Measurements from ENCODE around the gene TNIP2.
A peak's percentile ranks its signal among the peaks of the same experiment; 100 is the strongest.
"Not testable (repeated sequence)": the region's sequence is repeated elsewhere in the genome, so short reads cannot be mapped to it uniquely, and the experiment has no call there.

Gene TNIP2

DNA sequence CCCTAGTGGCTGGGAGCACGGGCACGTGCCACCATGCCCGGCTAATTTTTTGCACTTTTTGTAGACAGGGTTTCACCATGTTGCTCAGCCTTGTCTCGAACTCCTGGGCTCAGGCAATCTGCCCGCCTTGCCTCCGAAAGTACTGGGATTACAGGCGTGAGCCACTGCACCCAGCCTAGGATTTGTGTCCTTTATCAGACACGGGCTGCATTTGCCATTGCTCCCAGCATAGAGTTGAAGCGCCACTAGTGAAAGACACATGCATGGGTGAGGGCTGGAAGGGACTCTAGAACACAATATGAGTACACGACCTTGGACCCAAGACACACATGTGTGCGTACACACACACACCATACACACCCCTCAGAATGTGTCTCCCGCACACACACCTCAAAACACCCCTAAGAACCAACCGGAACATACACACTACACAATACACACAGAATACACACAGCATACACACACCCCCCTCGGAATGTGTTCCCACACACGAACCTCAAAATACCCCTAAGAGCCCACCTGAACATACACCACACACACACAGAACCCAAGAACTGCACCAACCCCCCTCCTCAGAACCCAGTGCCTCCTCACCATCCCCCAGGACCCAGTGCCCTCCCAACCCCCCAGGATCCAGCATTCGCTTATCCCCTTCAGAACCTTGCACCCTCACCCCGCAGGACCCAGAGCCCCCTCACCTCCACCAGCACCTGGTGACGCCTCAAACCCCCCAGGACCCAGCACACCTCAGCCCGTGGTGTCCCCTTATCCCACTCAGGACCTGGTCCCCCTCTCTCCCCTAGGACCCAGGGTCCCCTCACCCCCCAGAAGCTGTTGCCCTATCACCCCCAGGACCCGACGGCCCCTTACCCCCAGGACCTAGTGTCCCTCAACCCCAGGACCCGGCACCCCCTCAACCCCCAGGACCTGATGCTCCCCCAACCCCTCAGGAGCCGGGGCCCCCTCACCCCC lies 1.0 kb downstream of the TNIP2 start:
- no peak for DNase-seq
- intact Hi-C loops (cut with DNase I): no loop called here

GRCh38 chr4:2753436-2753835 lies 2.7 kb downstream of the TNIP2 start:
- no peak for DNase-seq
- intact Hi-C loops (cut with DNase I): no loop called here

DNA sequence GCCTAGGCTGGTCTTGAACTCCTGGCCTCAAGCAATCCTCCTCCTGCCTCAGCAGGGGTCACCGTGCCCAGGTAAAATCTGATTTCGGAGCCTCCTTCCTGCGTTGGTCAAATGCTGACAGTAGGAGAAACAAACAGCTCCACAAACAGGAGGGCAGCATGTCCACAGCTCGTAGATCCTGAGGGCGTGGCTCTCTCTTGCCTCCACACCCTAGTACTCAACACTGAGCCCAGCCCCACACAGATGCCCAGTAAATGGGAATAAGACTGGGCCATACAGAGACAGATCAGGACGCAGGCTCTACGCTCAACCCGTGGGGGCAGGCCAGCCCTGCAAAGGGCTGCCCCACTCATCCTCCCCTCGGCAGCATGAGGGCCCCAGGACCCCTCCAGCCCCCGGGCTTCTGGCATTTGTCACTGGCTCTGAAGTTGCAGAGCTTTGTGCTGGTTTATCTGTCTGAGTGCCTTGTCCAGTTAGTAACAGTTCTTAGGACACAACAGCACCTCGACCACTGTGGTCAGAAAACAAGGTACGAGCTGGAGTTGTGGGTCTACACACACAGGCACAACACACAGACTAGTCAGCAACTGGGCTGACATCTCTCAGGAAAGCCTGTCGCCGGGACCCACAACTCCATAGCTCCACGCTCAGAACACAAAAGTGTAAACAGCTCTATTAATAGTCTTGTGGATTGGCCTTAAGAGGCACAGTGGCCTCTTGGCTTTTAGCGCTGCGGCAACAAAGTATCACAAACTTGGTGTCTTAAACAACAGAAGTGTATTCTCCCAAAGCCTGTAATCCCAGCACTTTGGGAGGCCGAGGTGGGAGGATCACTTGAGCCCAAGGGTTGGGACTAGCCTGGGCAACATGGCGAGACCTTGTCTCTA lies 5.2 kb downstream of the TNIP2 start:
- no peak for DNase-seq
- intact Hi-C loops (cut with DNase I): no loop called here

- intact Hi-C loops (cut with DNase I): no loop called here
- no peak for DNase-seq
Measured at GRCh38 chr4:2746891-2747695, 9.0 kb downstream of the TNIP2 start.

DNA sequence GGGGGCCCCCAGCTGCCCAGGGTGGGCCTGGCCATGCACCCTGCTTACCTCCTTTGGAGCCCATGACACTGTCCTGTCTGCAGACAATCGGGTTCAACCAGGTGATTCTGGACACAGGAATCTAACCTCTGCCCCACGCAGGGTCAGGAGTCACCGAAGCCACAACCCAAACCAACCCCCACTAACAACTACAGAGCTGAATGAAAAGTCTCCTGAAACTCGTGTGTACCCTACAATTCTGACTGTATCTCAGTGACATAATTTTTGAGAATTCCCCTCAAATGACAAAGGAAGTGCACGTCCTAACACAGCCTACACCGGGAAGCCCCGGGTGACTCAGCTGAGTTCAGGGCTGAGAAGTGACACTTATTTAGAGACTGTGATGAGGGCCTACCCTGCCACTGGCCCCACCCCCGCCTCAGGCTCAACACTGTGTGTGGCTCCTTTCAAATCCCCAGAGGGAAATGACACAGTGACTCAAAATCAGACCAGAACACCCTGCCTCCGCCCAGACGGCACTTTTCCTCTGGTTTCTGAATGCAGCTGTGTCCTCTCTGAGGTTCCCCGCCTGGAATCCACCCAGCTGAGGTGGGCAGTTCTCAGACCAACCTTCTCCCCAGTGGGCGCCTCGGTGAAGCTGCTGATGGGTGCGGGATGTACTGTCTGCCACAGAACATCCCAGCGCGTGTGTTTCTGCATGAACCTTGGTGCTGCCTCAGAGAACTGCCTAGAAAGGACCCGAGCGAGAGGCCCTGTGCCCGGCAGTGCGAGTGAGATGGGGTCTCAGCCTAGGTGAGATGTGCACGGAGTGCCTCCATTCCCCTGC lies 9.9 kb downstream of the TNIP2 start:
- DNase-seq: peak in 2 of 42 donors; percentile 19 to 51
- intact Hi-C loops (cut with DNase I): no loop called here

GRCh38 chr4:2745516-2745915 lies 10.6 kb downstream of the TNIP2 start:
- DNase-seq: no peak

GRCh38 chr4:2744576-2745270 lies 11.4 kb downstream of the TNIP2 start:
- intact Hi-C loops (cut with DNase I): no loop called here

More at GRCh38 chr4:2745516-2745915, 10.6 kb downstream of the TNIP2 start:
- intact Hi-C loops (cut with DNase I): no loop called here

GRCh38 chr4:2743518-2744445 lies 12.4 kb downstream of the TNIP2 start:
- DNase-seq: peak in 1 of 42 donors; percentile 30
- intact Hi-C loops (cut with DNase I): no loop called here

More at GRCh38 chr4:2744576-2745270, 11.4 kb downstream of the TNIP2 start:
- no peak for DNase-seq

GRCh38 chr4:2742823-2743517 lies 13.2 kb downstream of the TNIP2 start:
- peak in 1 of 42 donors; percentile 30 for DNase-seq
- intact Hi-C loops (cut with DNase I): no loop called here

GRCh38 chr4:2742081-2742822 lies 13.9 kb downstream of the TNIP2 start:
- peak in 1 of 42 donors; percentile 14 for DNase-seq
- intact Hi-C loops (cut with DNase I): no loop called here

DNA sequence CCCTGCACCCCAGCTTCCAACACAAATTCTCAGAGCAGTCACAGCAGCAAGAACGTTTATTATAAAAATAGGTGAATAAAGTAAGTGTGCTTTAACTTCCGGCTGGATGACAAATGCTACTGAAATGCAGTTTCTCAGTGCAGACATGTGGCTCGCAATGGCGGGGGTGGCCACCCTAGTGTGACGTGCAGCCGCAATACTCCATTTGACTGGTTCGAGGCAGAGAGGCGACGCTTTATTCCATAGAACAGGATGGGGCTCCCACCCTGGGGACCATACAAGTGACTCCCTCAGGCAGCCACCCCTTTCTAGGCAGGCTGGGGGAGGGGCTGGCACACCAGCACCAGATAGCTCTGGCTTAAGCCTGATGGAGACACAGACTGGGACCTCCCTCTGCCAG lies 14.5 kb downstream of the TNIP2 start:
- DNase-seq: peak in 39 of 42 donors; percentile 17 to 84 (median 58)
- intact Hi-C loops (cut with DNase I): no loop called here

GRCh38 chr4:2738296-2738695 lies 17.8 kb downstream of the TNIP2 start:
- DNase-seq; intact Hi-C loops (cut with DNase I): not testable (repeated sequence)

GRCh38 chr4:2735869-2736268 lies 20.3 kb downstream of the TNIP2 start:
- DNase-seq: no peak
- intact Hi-C loops (cut with DNase I): no loop called here

DNA sequence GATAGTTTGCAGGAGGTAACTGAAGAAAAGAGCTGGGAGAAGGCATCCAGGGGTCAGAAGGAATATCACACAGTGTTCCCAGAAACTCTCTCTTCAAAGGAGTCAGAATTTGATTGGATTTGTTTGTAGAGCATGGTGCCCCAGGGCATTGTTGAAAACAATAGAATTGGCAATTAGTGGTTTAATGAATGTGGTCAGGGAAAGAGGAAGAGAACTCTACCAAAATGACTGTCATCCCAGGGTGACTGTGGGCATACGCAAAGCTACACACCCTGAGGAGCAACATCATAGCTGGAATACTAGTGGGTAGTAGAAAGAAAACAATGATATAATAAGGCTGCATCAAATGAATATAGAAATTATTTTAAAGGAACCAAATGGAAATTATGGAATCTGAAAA lies 21.5 kb downstream of the TNIP2 start:
- intact Hi-C loops (cut with DNase I): no loop called here
- DNase-seq: no peak

All from head of caudate nucleus (tissue), 42 donors.